HG02642 (cell line): ENCODE data around the gene BEGAIN.

Source experiments
- ATAC-seq: cut with Tn5 transposase; IDR thresholded peaks from one replicate; pipeline ENCODE4 v1.9.1; 2021; ENCODE audit warnings: mild to moderate bottlenecking; ENCODE audit not compliant: unreplicated experiment, poor library complexity

Gene BEGAIN

GRCh38 chr14:100602621-100603230 is 15.5 kb upstream of the BEGAIN start:
- no peak for ATAC-seq

- ATAC-seq: no peak
Measured at GRCh38 chr14:100601914-100602313, 14.7 kb upstream of the BEGAIN start.

GRCh38 chr14:100601064-100601463 is 13.8 kb upstream of the BEGAIN start:
- no peak for ATAC-seq

GRCh38 chr14:100599981-100600380 is 12.8 kb upstream of the BEGAIN start:
- ATAC-seq: no peak

- no peak for ATAC-seq
Measured at GRCh38 chr14:100594625-100594951, 7.4 kb upstream of the BEGAIN start.

GRCh38 chr14:100593751-100594624 is 6.8 kb upstream of the BEGAIN start:
- no peak for ATAC-seq

- no peak for ATAC-seq
Measured at GRCh38 chr14:100592972-100593371, 5.8 kb upstream of the BEGAIN start.

- ATAC-seq: no peak
Measured at GRCh38 chr14:100592461-100592891, 5.3 kb upstream of the BEGAIN start.

- no peak for ATAC-seq
Measured at GRCh38 chr14:100591453-100592371, 4.5 kb upstream of the BEGAIN start.

- ATAC-seq: no peak
Measured at GRCh38 chr14:100590726-100591452, 3.7 kb upstream of the BEGAIN start.

- ATAC-seq: no peak
Measured at GRCh38 chr14:100589760-100590469, 2.7 kb upstream of the BEGAIN start.

- no peak for ATAC-seq
Measured at GRCh38 chr14:100589071-100589759, 2.0 kb upstream of the BEGAIN start.

GRCh38 chr14:100588671-100589070 is 1.5 kb upstream of the BEGAIN start:
- no peak for ATAC-seq

GRCh38 chr14:100587763-100588411 is 670 bp upstream of the BEGAIN start:
- ATAC-seq: no peak

GRCh38 chr14:100586403-100587085 is 673 bp downstream of the BEGAIN start:
- no peak for ATAC-seq

- no peak for ATAC-seq
Measured at GRCh38 chr14:100586153-100586402, 1.1 kb downstream of the BEGAIN start.

- no peak for ATAC-seq
Measured at GRCh38 chr14:100585448-100586152, 1.6 kb downstream of the BEGAIN start.
